Gastrocnemius medialis (tissue), 4 donors: ENCODE measurements around the gene KLHDC4. TPM values are rescaled to one million over a fixed set of nuclear protein-coding genes. Genes with fewer than 3 reads are reported as not detected.

Source experiments
- ATAC-seq, 2 donors: fragments of 150-250 bp; one replicate each; pipeline ENCODE4 v1.9.1; 2016
- DNase-seq, 2 donors: peaks; one replicate each; pipeline ENCODE4 v3.0.0-alpha.2; 2019
- H3K27ac ChIP-seq, 4 donors: fragments of 200-600 bp; sonication (generic); 1 replicate in 1 of 4; 2 replicates in 3 of 4; pipeline ENCODE4 v1.5.1; 2016 to 2018; ENCODE audit warnings: mild to moderate bottlenecking in 2 of 4, moderate library complexity in 1 of 4
- H3K27me3 ChIP-seq, 3 donors: fragments of 200-600 bp; sonication (generic) in 2 of 3; 1 replicate in 1 of 3; 2 replicates in 2 of 3; pipeline versions ENCODE4 v1.5.1 to v1.6.0; 2016 to 2019; ENCODE audit warnings: mild to moderate bottlenecking in 1 of 3, moderate library complexity in 1 of 3
- H3K36me3 ChIP-seq, 2 donors: fragments of 200-600 bp; sonication (generic) in 1 of 2; one replicate each; pipeline ENCODE4 v1.5.1; 2017 to 2018
- H3K4me1 ChIP-seq, 2 donors: fragments of 200-600 bp; sonication (generic) in 1 of 2; one replicate each; pipeline ENCODE4 v1.5.1; 2016 to 2017; ENCODE audit warnings: mild to moderate bottlenecking in 2 of 2
- H3K4me3 ChIP-seq, 4 donors: fragments of 200-600 bp; sonication (generic) in 3 of 4; 1 replicate in 1 of 4; 2 replicates in 3 of 4; pipeline ENCODE4 v1.5.1; 2016 to 2019; ENCODE audit warnings: mild to moderate bottlenecking in 2 of 4
- H3K9me3 ChIP-seq, 3 donors: fragments of 200-600 bp; sonication (generic) in 2 of 3; 1 replicate in 1 of 3; 2 replicates in 2 of 3; pipeline ENCODE4 v1.5.1; 2016 to 2019
- CTCF ChIP-seq, 5 experiments: fragments of 450-650 bp in 3 of 5; fragments of 200-600 bp in 2 of 5; sonication (generic) in 2 of 5; IDR thresholded peaks in 4 of 5; conservative IDR thresholded peaks in 1 of 5; 1 replicate in 4 of 5; 2 replicates in 1 of 5; pipeline ENCODE4 v1.5.1; 2016 to 2019; ENCODE audit warnings: antibody characterized with exemption in 5 of 5, mild to moderate bottlenecking in 3 of 5, moderate library complexity in 3 of 5
- POLR2A ChIP-seq, 2 donors: fragments of 450-650 bp; IDR thresholded peaks; one replicate each; pipeline ENCODE4 v1.6.1; 2017; ENCODE audit warnings: antibody characterized with exemption in 2 of 2, mild to moderate bottlenecking in 2 of 2, moderate library complexity in 2 of 2
- in situ Hi-C, 4 donors: fragments of 200-750 bp; cut with MboI; loops; one replicate each; pipeline versions ENCODE4 v1.15.0 to v1.8.0; 2017; ENCODE audit warnings: low sequenced_read_pairs in 4 of 4
- intact Hi-C: fragments of 100-400 bp; cut with DNase I; formaldehyde crosslinking; loops from one replicate; pipeline ENCODE4 v1.15.1; 2023; ENCODE audit warnings: low total_unique reads
- total RNA-seq, 4 donors: library from RNA; depleted of rRNA; stranded (reverse); fragments of >200 nt; gene quantifications; one replicate each; pipeline versions ENCODE4 v1.1.0 to v1.2.3, GENCODE V29; 2016

The KLHDC4 gene
- total RNA-seq, 4 donors from 2014 or later, result 8.2 to 12.7 (median 10.4) TPM

- no peaks in the 10 kb centered on the region for H3K9me3 ChIP-seq
- in situ Hi-C loops, result no loop called here
- H3K36me3 ChIP-seq, result peaks cover 0 to 44% of the 10 kb centered on the region in 2 donors
- no peak overlapping the region for H3K27ac ChIP-seq
- no peak for TF ChIP-seq CTCF (IDR thresholded peaks at IDR 0.05 in 4 of 5, conservative IDR thresholded peaks at IDR 0.05 in 1 of 5)
- TF ChIP-seq POLR2A (IDR thresholded peaks at IDR 0.05), result no peak
- H3K4me3 ChIP-seq, result no peak overlapping the region
- no peaks in the 10 kb centered on the region for H3K27me3 ChIP-seq
- ATAC-seq (no peak), DNase-seq (no peak)
- H3K4me1 ChIP-seq, result no peaks in the 10 kb centered on the region
- intact Hi-C loops, result no loop called here
These were observed 57.8 kb downstream of the KLHDC4 start for GRCh38 chr16:87707714-87708580.

DNA sequence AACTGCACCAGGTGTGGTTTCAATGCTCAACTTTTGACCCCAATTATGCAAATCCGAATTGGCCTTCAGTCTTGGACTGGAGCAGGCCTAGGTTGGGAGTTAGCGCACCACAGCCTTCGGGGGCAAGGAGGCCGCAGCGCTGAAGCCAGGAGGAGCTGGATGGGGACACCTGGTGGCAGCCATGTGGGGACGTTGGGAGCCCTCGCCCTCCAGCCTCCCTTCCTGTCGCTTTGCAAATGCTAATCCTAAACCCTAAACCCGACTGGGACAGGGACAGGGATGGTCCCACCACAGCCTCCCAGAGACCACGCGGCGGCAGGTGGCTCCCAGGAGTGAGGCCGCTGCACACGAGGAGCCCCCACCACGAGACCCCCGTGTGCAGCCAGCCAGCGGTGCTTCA lies 58.7 kb downstream of the KLHDC4 start:
- ATAC-seq, result no peak
- Histone ChIP-seq H3K9me3 (no peaks in the 10 kb centered on the region), H3K27me3 (no peaks in the 10 kb centered on the region), H3K36me3 (peaks cover 0 to 44% of the 10 kb centered on the region in 2 donors), H3K27ac (no peak overlapping the region), H3K4me3 (no peak overlapping the region), H3K4me1 (no peaks in the 10 kb centered on the region)
- in situ Hi-C loops (no loop called here), intact Hi-C loops (no loop called here)
- no peak for TF ChIP-seq CTCF (IDR thresholded peaks at IDR 0.05 in 4 of 5, conservative IDR thresholded peaks at IDR 0.05 in 1 of 5)
- TF ChIP-seq POLR2A (IDR thresholded peaks at IDR 0.05), result no peak
- no peak for DNase-seq

- Histone ChIP-seq H3K4me1 (no peaks in the 10 kb centered on the region), H3K27me3 (no peaks in the 10 kb centered on the region), H3K27ac (no peak overlapping the region), H3K36me3 (peaks cover 0 to 44% of the 10 kb centered on the region in 2 donors), H3K4me3 (no peak overlapping the region), H3K9me3 (no peaks in the 10 kb centered on the region)
- TF ChIP-seq CTCF (IDR thresholded peaks at IDR 0.05 in 4 of 5, conservative IDR thresholded peaks at IDR 0.05 in 1 of 5) (no peak), POLR2A (IDR thresholded peaks at IDR 0.05) (no peak)
- in situ Hi-C loops (no loop called here), intact Hi-C loops (no loop called here)
- ATAC-seq (no peak), DNase-seq (no peak)
These were observed 59.3 kb downstream of the KLHDC4 start for GRCh38 chr16:87706278-87707000.

- peaks cover 0 to 38% of the 10 kb centered on the region in 2 donors for H3K36me3 ChIP-seq
- TF ChIP-seq CTCF (IDR thresholded peaks at IDR 0.05 in 4 of 5, conservative IDR thresholded peaks at IDR 0.05 in 1 of 5) (no peak), POLR2A (IDR thresholded peaks at IDR 0.05) (no peak)
- no peaks in the 10 kb centered on the region for H3K9me3 ChIP-seq
- intact Hi-C loops (no loop called here), in situ Hi-C loops (no loop called here)
- no peaks in the 10 kb centered on the region for H3K27me3 ChIP-seq
- H3K4me1 ChIP-seq, result no peaks in the 10 kb centered on the region
- no peak overlapping the region for H3K4me3 ChIP-seq
- ATAC-seq (no peak), DNase-seq (no peak)
- no peak overlapping the region for H3K27ac ChIP-seq
These were observed 60.0 kb downstream of the KLHDC4 start for GRCh38 chr16:87705771-87706277.
